ENCODE measurements around the gene NCOA3.

GRCh38 chr20:47664744-47665143 lies 163.1 kb downstream of the NCOA3 start:
- TF ChIP-seq CTCF (IDR thresholded peaks at IDR 0.05; ENCODE audit: low read depth, low read length, poor library complexity, severe bottlenecking) = no peak
- TF ChIP-seq EZH2phosphoT487 (IDR thresholded peaks at IDR 0.05; ENCODE audit: borderline replicate concordance, low read length) = no peak
